ENCODE measurements around the gene PYCARD. TPM values are rescaled to one million over a fixed set of nuclear protein-coding genes. Genes with fewer than 3 reads are reported as not detected.

Gene PYCARD
- total RNA-seq, 1 experiment from 2014 or later: 43.4 TPM

GRCh38 chr16:31157136-31157535 lies 45.4 kb downstream of the PYCARD start:
- DNase-seq (ENCODE audit: low read depth): no peak

Other genes with a start within 250 kb of the PYCARD start
- gene SETD1A, start 245.0 kb downstream of the PYCARD start, total RNA-seq (2014; rRNA removed; shearing (Covaris generic)): 1.1 and 1.2 TPM in 2 replicates
- gene HSD3B7, start 217.6 kb downstream of the PYCARD start, total RNA-seq (2014; rRNA removed; shearing (Covaris generic)): 10.9 and 16.3 TPM in 2 replicates
- 0.29 and 0.60 TPM in 2 replicates for gene STX1B, start 192.1 kb downstream of the PYCARD start, total RNA-seq (2014; rRNA removed; shearing (Covaris generic))
- 23.1 and 23.5 TPM in 2 replicates for gene STX4, start 169.2 kb downstream of the PYCARD start, total RNA-seq (2014; rRNA removed; shearing (Covaris generic))
- gene ZNF668, start 128.5 kb downstream of the PYCARD start, total RNA-seq (2014; rRNA removed; shearing (Covaris generic)): 3.6 and 6.2 TPM in 2 replicates
- 4.3 and 6.7 TPM in 2 replicates for gene ZNF646, start 128.3 kb downstream of the PYCARD start, total RNA-seq (2014; rRNA removed; shearing (Covaris generic))
- 0.60 and 1.3 TPM in 2 replicates for gene PRSS53, start 113.8 kb downstream of the PYCARD start, total RNA-seq (2014; rRNA removed; shearing (Covaris generic))
- 212 and 281 TPM in 2 replicates for gene VKORC1, start 108.0 kb downstream of the PYCARD start, total RNA-seq (2014; rRNA removed; shearing (Covaris generic))
- gene BCKDK, start 94.4 kb downstream of the PYCARD start, total RNA-seq (2014; rRNA removed; shearing (Covaris generic)): 33.9 and 42.7 TPM in 2 replicates
- 25.5 and 31.0 TPM in 2 replicates for gene KAT8, start 85.1 kb downstream of the PYCARD start, total RNA-seq (2014; rRNA removed; shearing (Covaris generic))
- not detected in 2 replicates for gene PRSS8, start 67.0 kb downstream of the PYCARD start, total RNA-seq (2014; rRNA removed; shearing (Covaris generic))
- 1.1 and 2.6 TPM in 2 replicates for gene PRSS36, start 52.7 kb downstream of the PYCARD start, total RNA-seq (2014; rRNA removed; shearing (Covaris generic))
- gene FUS, start 22.6 kb downstream of the PYCARD start, total RNA-seq (2014; rRNA removed; shearing (Covaris generic)): 15.3 and 19.0 TPM in 2 replicates
- gene TRIM72, start 11.4 kb upstream of the PYCARD start, total RNA-seq (2014; rRNA removed; shearing (Covaris generic)): not detected in 2 replicates
- gene PYDC1, start 14.4 kb upstream of the PYCARD start, total RNA-seq (2014; rRNA removed; shearing (Covaris generic)): not detected in 2 replicates
- gene ITGAM, start 57.2 kb upstream of the PYCARD start, total RNA-seq (2014; rRNA removed; shearing (Covaris generic)): not detected in 2 replicates
- gene ITGAX, start 152.4 kb upstream of the PYCARD start, total RNA-seq (2014; rRNA removed; shearing (Covaris generic)): not detected in 2 replicates
- not detected in 2 replicates for gene ITGAD, start 190.6 kb upstream of the PYCARD start, total RNA-seq (2014; rRNA removed; shearing (Covaris generic))
- gene COX6A2, start 225.6 kb upstream of the PYCARD start, total RNA-seq (2014; rRNA removed; shearing (Covaris generic)): not detected in 2 replicates
- gene ZNF843, start 240.0 kb upstream of the PYCARD start, total RNA-seq (2014; rRNA removed; shearing (Covaris generic)): 0.20 TPM in 1 of 2 replicates, not detected in the other

Data from RPMI7951 (cell line).